Aorta (tissue), 5 donors: ENCODE data around the gene GGTLC2. TPM values are rescaled to one million over a fixed set of nuclear protein-coding genes. Genes with fewer than 3 reads are reported as not detected.
"Not testable (repeated sequence)": the region's sequence is repeated elsewhere in the genome, so short reads cannot be mapped to it uniquely, and the experiment has no call there.

Experiments
- ATAC-seq: fragments of 200-7000 bp; cut with Tn5 transposase; one replicate; pipeline ENCODE4 v1.9.1; 2022; ENCODE audit warnings: moderate library complexity; ENCODE audit not compliant: low FRiP score
- DNase-seq, 2 donors: peaks; one replicate each; pipeline ENCODE4 v3.0.0-alpha.2; 2020
- H3K27ac ChIP-seq, 2 donors: one replicate each; pipeline ENCODE4 v1.5.1; 2013; ENCODE audit warnings: low read length in 2 of 2, mild to moderate bottlenecking in 2 of 2, moderate library complexity in 2 of 2, control low read depth in 1 of 2, inconsistent platforms in 1 of 2, low read depth in 1 of 2
- H3K27me3 ChIP-seq, 2 donors: one replicate each; pipeline ENCODE4 v1.6.1; 2013; ENCODE audit warnings: control low read depth in 1 of 2, low read length in 1 of 2, mild to moderate bottlenecking in 1 of 2, moderate library complexity in 1 of 2; ENCODE audit not compliant: insufficient read depth in 2 of 2, control insufficient read depth in 1 of 2
- H3K36me3 ChIP-seq, 2 donors: one replicate each; pipeline ENCODE4 v1.6.1; 2013; ENCODE audit warnings: control low read depth in 1 of 2, low read length in 1 of 2, mild to moderate bottlenecking in 1 of 2; ENCODE audit not compliant: insufficient read depth in 2 of 2, control insufficient read depth in 1 of 2
- H3K4me1 ChIP-seq, 2 donors: one replicate each; pipeline ENCODE4 v1.6.1; 2013; ENCODE audit warnings: low read length in 2 of 2, control low read depth in 1 of 2, mild to moderate bottlenecking in 1 of 2, moderate library complexity in 1 of 2; ENCODE audit not compliant: insufficient read depth in 2 of 2, control insufficient read depth in 1 of 2
- H3K4me3 ChIP-seq, 2 donors: one replicate each; pipeline ENCODE4 v1.5.1; 2013; ENCODE audit warnings: low read length in 2 of 2, control low read depth in 1 of 2, mild to moderate bottlenecking in 1 of 2
- H3K9me3 ChIP-seq: one replicate; pipeline ENCODE4 v1.6.1; 2013; ENCODE audit warnings: mild to moderate bottlenecking, low read length; ENCODE audit not compliant: control insufficient read depth
- WGBS, 2 donors: extraction: QIAGEN DNeasy Blood & Tissue Kit; methylation state at CpG; one replicate each; pipeline ENCODE4 v1.1.7; 2013; 5-methylcytosine and 5-hydroxymethylcytosine counted together
- intact Hi-C, 2 donors: fragments of 100-400 bp; cut with DNase I; formaldehyde crosslinking; loops; one replicate each; pipeline versions ENCODE4 v1.14.2 to v1.15.0; 2022
- polyA plus RNA-seq, 2 donors: library from polyadenylated mRNA; stranded (reverse); fragments of 200-250 nt; gene quantifications; one replicate each; pipeline ENCODE4 v1.2.3, GENCODE V29; 2013
- total RNA-seq, 2 donors: library from RNA; stranded (reverse); fragmentation: NEBNext Ultra II Directional; extraction: Animal tissue kit (Norgen Biotek cat#: 25700); gene quantifications; one replicate each; pipeline ENCODE4 v1.2.1, GENCODE V29; 2021
- donor health status: healthy with polysubstance abuse.
- donor health status: Bipolar disorder and iron deficiency.
- donor health status: DM: no; HTN: no; CAD: no.
- donor health status: DM: no; HTN: no; CAD: no.
- donor health status: DM: yes; HTN: yes; CAD: no.

The GGTLC2 gene
- total and polyA plus RNA-seq, 4 donors, result not detected

GRCh38 chr22:22608022-22608421 is 36.4 kb upstream of the GGTLC2 start:
- H3K4me3 ChIP-seq, H3K27ac ChIP-seq, H3K4me1 ChIP-seq, H3K36me3 ChIP-seq, intact Hi-C loops, H3K9me3 ChIP-seq, DNase-seq, ATAC-seq, H3K27me3 ChIP-seq: not testable (repeated sequence)
- 83 to 91% methylated on average over 3 of the region's 3 CpGs for WGBS, 2 donors

GRCh38 chr22:22609291-22609690 is 35.1 kb upstream of the GGTLC2 start:
- WGBS, 2 donors, result 30 to 35% methylated on average over 5 of the region's 5 CpGs
- Histone ChIP-seq H3K4me3 (no peak overlapping the region), H3K4me1 (no peaks in the 10 kb centered on the region), H3K9me3 (peaks cover 1% of the 10 kb centered on the region), H3K36me3 (no peaks in the 10 kb centered on the region), H3K27ac (no peak overlapping the region), H3K27me3 (peaks cover 0 to 2% of the 10 kb centered on the region in 2 donors)
- ATAC-seq, result no peak
- intact Hi-C loops, result no loop called here
- DNase-seq, result no peak

- Histone ChIP-seq H3K9me3 (peaks cover 1% of the 10 kb centered on the region), H3K4me3 (no peak overlapping the region), H3K27ac (no peak overlapping the region), H3K4me1 (no peaks in the 10 kb centered on the region), H3K36me3 (no peaks in the 10 kb centered on the region), H3K27me3 (peaks cover 0 to 2% of the 10 kb centered on the region in 2 donors)
- intact Hi-C loops, result no loop called here
- ATAC-seq (no peak), DNase-seq (no peak)
- WGBS, 2 donors, result 67 to 73% methylated on average over 2 of the region's 2 CpGs
These were observed 31.9 kb upstream of the GGTLC2 start for GRCh38 chr22:22612516-22612915.

- peak in 1 of 2 donors; percentile 35 for DNase-seq
- 52 to 59% methylated on average over 3 of the region's 3 CpGs for WGBS, 2 donors
- Histone ChIP-seq H3K9me3 (peaks cover under 1% of the 10 kb centered on the region), H3K27me3 (peaks cover 0 to under 1% of the 10 kb centered on the region in 2 donors), H3K4me3 (no peak overlapping the region), H3K4me1 (no peaks in the 10 kb centered on the region), H3K27ac (no peak overlapping the region), H3K36me3 (no peaks in the 10 kb centered on the region)
- intact Hi-C loops, result no loop called here
- no peak for ATAC-seq
These were observed 30.3 kb upstream of the GGTLC2 start for GRCh38 chr22:22614065-22614464.

- no peaks in the 10 kb centered on the region for H3K36me3 ChIP-seq
- no peak for ATAC-seq
- no peak overlapping the region for H3K4me3 ChIP-seq
- H3K27me3 ChIP-seq, result no peaks in the 10 kb centered on the region
- H3K4me1 ChIP-seq, result no peaks in the 10 kb centered on the region
- peak in 1 of 2 donors; percentile 43 for DNase-seq
- 46 to 55% methylated on average over 5 of the region's 5 CpGs for WGBS, 2 donors
- no peak overlapping the region for H3K27ac ChIP-seq
- intact Hi-C loops, result no loop called here
- no peaks in the 10 kb centered on the region for H3K9me3 ChIP-seq
These were observed 27.8 kb upstream of the GGTLC2 start for GRCh38 chr22:22616636-22617035.

- Histone ChIP-seq H3K36me3 (no peaks in the 10 kb centered on the region), H3K27ac (no peak overlapping the region), H3K9me3 (no peaks in the 10 kb centered on the region), H3K27me3 (no peaks in the 10 kb centered on the region), H3K4me3 (no peak overlapping the region), H3K4me1 (no peaks in the 10 kb centered on the region)
- intact Hi-C loops, result no loop called here
- WGBS, 2 donors, result 85 to 86% methylated on average over 7 of the region's 7 CpGs
- peak in 1 of 2 donors; percentile 32 for DNase-seq
- peak; percentile 19 for ATAC-seq
These were observed 26.0 kb upstream of the GGTLC2 start for GRCh38 chr22:22618448-22618847.

- Histone ChIP-seq H3K27me3 (no peaks in the 10 kb centered on the region), H3K9me3 (no peaks in the 10 kb centered on the region), H3K4me3 (no peak overlapping the region), H3K36me3 (no peaks in the 10 kb centered on the region), H3K27ac (no peak overlapping the region), H3K4me1 (no peaks in the 10 kb centered on the region)
- intact Hi-C loops, result no loop called here
- WGBS, 2 donors, result 65 to 78% methylated on average over 2 of the region's 2 CpGs
- no peak for ATAC-seq
- DNase-seq, result peak in 1 of 2 donors; percentile 52
These were observed 25.5 kb upstream of the GGTLC2 start for GRCh38 chr22:22618923-22619322.

- H3K9me3 ChIP-seq, result no peaks in the 10 kb centered on the region
- DNase-seq (no peak), ATAC-seq (no peak)
- H3K36me3 ChIP-seq, result no peaks in the 10 kb centered on the region
- no peak overlapping the region for H3K27ac ChIP-seq
- no peaks in the 10 kb centered on the region for H3K4me1 ChIP-seq
- intact Hi-C loops, result no loop called here
- H3K4me3 ChIP-seq, result no peak overlapping the region
- 68 to 72% methylated on average over 3 of the region's 3 CpGs for whole genome bisulfite sequencing, 2 donors
- no peaks in the 10 kb centered on the region for H3K27me3 ChIP-seq
These were observed 24.5 kb upstream of the GGTLC2 start for GRCh38 chr22:22619765-22620414.
